Ishikawa (cell line): ENCODE results near the gene CFAP119.

Experiments
- CEBPB ChIP-seq: IDR thresholded peaks from 2 replicates; pipeline ENCODE4 v1.6.1; 2012
- CREB1 ChIP-seq: IDR thresholded peaks from 2 replicates; pipeline ENCODE4 v1.6.1; 2012; ENCODE audit warnings: low read depth
- EGR1 ChIP-seq: IDR thresholded peaks from 2 replicates; pipeline ENCODE4 v1.6.1; 2012
- EP300 ChIP-seq: IDR thresholded peaks from 2 replicates; pipeline ENCODE4 v1.6.1; 2012; ENCODE audit warnings: borderline replicate concordance
- FOXM1 ChIP-seq: IDR thresholded peaks from 2 replicates; pipeline ENCODE4 v1.6.1; 2012; ENCODE audit warnings: low read depth, borderline replicate concordance
- NFIC ChIP-seq: IDR thresholded peaks from 2 replicates; pipeline ENCODE4 v1.6.1; 2012
- RAD21 ChIP-seq: IDR thresholded peaks from 2 replicates; pipeline ENCODE4 v1.6.1; 2012; ENCODE audit warnings: low read depth
- TAF1 ChIP-seq: IDR thresholded peaks from 2 replicates; pipeline ENCODE4 v1.6.1; 2012; ENCODE audit warnings: low read depth, mild to moderate bottlenecking
- TCF12 ChIP-seq: IDR thresholded peaks from 2 replicates; pipeline ENCODE4 v1.6.1; 2012; ENCODE audit warnings: low read depth
- TEAD4 ChIP-seq: IDR thresholded peaks from 2 replicates; pipeline ENCODE4 v1.6.1; 2012
- YY1 ChIP-seq: IDR thresholded peaks from 2 replicates; pipeline ENCODE4 v1.6.1; 2012; ENCODE audit warnings: low read depth
- ZBTB7A ChIP-seq: IDR thresholded peaks from 2 replicates; pipeline ENCODE4 v1.6.1; 2012; ENCODE audit warnings: low read depth
- TF ChIP-seq, protein P1 (sequence below): IDR thresholded peaks from 2 replicates; pipeline ENCODE4 v1.6.1; 2012; ENCODE audit warnings: low read depth, mild to moderate bottlenecking
- TF ChIP-seq, protein P2 (sequence below): IDR thresholded peaks from 2 replicates; pipeline ENCODE4 v1.6.1; 2012
- TF ChIP-seq, protein P3 (sequence below): IDR thresholded peaks from 2 replicates; pipeline ENCODE4 v1.6.1; 2012

CFAP119 gene

DNA sequence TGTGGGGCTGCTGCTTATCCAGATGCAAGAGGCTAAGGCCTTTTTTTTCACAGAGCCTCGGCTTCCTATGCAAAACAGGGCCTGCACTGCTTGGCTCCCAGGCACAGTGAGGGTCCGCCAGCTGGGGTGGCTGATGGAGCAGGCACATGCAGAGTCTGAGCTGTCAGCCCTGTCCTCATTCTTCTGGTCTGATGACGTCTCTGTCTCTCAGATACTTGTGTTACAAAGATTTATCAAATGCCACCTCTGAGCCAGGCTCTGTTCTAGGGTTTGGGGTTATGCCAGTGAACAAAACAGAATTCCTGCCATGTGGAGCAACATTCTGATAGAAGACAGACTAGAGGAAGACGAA lies 5.0 kb upstream of the CFAP119 start:
- TF ChIP-seq RAD21, result no peak
- TF ChIP-seq, protein P1, sequence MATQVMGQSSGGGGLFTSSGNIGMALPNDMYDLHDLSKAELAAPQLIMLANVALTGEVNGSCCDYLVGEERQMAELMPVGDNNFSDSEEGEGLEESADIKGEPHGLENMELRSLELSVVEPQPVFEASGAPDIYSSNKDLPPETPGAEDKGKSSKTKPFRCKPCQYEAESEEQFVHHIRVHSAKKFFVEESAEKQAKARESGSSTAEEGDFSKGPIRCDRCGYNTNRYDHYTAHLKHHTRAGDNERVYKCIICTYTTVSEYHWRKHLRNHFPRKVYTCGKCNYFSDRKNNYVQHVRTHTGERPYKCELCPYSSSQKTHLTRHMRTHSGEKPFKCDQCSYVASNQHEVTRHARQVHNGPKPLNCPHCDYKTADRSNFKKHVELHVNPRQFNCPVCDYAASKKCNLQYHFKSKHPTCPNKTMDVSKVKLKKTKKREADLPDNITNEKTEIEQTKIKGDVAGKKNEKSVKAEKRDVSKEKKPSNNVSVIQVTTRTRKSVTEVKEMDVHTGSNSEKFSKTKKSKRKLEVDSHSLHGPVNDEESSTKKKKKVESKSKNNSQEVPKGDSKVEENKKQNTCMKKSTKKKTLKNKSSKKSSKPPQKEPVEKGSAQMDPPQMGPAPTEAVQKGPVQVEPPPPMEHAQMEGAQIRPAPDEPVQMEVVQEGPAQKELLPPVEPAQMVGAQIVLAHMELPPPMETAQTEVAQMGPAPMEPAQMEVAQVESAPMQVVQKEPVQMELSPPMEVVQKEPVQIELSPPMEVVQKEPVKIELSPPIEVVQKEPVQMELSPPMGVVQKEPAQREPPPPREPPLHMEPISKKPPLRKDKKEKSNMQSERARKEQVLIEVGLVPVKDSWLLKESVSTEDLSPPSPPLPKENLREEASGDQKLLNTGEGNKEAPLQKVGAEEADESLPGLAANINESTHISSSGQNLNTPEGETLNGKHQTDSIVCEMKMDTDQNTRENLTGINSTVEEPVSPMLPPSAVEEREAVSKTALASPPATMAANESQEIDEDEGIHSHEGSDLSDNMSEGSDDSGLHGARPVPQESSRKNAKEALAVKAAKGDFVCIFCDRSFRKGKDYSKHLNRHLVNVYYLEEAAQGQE, result no peak
- no peak for TF ChIP-seq FOXM1
- TF ChIP-seq EP300, result no peak
- no peak for TF ChIP-seq CEBPB
- TF ChIP-seq, protein P2, sequence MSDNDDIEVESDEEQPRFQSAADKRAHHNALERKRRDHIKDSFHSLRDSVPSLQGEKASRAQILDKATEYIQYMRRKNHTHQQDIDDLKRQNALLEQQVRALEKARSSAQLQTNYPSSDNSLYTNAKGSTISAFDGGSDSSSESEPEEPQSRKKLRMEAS, result no peak
- TF ChIP-seq TEAD4, result no peak
- no peak for TF ChIP-seq NFIC
- no peak for TF ChIP-seq ZBTB7A
- TF ChIP-seq YY1, result no peak
- TF ChIP-seq TCF12, result no peak
- no peak for TF ChIP-seq CREB1
- no peak for TF ChIP-seq EGR1
- TF ChIP-seq TAF1, result no peak

DNA sequence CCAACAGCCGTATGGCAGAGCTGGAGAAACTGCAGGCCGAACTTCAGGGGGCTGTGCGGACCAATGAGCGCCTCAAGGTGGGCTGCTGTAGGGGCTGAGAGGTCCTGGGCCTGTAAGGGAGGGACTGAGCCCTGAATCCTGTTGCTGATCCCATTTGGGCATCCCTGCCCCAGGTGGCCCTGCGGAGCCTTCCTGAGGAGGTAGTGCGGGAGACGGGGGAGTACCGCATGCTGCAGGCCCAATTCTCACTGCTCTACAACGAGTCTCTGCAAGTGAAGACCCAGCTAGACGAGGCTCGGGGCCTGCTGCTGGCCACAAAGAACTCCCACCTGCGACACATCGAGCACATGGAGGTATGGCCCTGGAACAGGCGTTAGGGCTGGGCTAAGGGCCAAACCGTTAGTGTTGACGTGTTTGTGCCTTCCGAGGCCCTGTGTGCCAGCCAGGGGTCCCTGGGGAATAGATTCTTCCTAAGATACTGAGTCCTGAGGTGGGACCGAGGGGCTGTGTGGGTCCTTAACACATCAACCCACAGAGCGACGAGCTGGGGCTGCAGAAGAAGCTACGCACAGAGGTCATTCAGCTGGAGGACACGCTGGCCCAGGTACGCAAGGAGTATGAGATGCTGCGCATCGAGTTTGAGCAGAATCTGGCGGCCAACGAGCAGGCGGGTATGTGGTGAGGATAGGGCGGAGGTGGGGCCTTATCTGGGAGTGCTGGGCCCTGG lies 4.5 kb upstream of the CFAP119 start:
- TF ChIP-seq, protein P3, sequence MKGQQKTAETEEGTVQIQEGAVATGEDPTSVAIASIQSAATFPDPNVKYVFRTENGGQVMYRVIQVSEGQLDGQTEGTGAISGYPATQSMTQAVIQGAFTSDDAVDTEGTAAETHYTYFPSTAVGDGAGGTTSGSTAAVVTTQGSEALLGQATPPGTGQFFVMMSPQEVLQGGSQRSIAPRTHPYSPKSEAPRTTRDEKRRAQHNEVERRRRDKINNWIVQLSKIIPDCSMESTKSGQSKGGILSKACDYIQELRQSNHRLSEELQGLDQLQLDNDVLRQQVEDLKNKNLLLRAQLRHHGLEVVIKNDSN, result no peak
- TF ChIP-seq TCF12, result no peak
- TF ChIP-seq, protein P1, result no peak
- TF ChIP-seq FOXM1, result no peak
- TF ChIP-seq NFIC, result no peak
- no peak for TF ChIP-seq CREB1
- TF ChIP-seq TAF1, result no peak
- no peak for TF ChIP-seq CEBPB

DNA sequence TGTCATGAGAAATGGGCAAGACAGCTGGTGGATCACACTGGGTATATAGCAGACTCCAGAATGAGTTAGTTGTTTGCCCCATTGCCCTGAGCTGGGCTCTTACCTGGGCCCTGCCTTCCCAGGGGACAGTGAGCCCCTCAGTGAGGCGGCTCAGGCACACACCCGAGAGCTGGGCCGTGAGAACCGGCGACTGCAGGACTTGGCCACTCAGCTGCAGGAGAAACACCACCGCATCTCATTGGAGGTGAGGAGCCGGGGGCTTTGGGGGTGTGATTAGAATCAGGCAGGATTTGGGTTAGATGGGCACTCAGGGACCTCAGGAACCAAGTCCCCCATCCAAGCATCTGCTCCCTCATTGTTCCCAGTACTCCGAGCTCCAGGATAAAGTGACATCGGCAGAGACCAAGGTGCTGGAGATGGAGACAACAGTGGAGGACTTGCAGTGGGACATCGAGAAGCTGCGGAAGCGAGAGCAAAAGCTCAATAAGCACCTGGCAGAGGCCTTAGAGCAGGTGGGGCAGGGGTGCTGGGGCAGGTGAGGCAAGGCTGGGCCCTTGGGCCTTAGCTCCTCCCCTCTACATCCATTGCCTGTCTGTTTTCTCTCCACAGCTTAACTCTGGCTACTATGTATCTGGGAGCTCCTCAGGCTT lies 3.1 kb upstream of the CFAP119 start:
- TF ChIP-seq EGR1, result no peak
- no peak for TF ChIP-seq TCF12
- no peak for TF ChIP-seq TAF1
- TF ChIP-seq FOXM1, result no peak
- TF ChIP-seq NFIC, result no peak
- no peak for TF ChIP-seq TEAD4
- no peak for TF ChIP-seq EP300
- TF ChIP-seq CREB1, result no peak
- TF ChIP-seq, protein P1, result no peak
- no peak for TF ChIP-seq RAD21
- TF ChIP-seq YY1, result no peak
- TF ChIP-seq, protein P2, result no peak
- TF ChIP-seq ZBTB7A, result no peak
- no peak for TF ChIP-seq CEBPB
- TF ChIP-seq, protein P3, result no peak

DNA sequence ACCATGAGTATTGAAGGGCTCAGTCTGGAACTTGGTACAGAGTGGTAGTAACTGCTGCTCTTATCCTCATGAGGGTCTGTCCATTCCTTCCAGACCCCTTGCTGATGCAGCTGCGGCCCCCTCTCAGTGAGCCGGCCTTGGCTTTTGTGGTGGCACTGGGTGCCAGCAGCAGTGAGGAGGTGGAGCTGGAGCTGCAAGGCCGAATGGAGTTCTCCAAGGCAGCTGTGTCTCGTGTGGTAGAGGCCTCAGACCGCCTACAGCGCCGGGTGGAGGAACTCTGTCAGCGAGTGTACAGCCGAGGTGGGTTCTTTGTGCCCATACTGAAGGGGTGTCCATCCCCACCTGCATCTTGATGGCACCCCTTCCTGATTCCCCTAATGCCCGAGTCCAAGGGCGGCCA lies 2.2 kb upstream of the CFAP119 start:
- TF ChIP-seq, protein P1, result no peak
- no peak for TF ChIP-seq EGR1
- TF ChIP-seq, protein P3, result no peak
- TF ChIP-seq ZBTB7A, result no peak
- no peak for TF ChIP-seq RAD21
- TF ChIP-seq CEBPB, result no peak
- no peak for TF ChIP-seq TAF1
- TF ChIP-seq, protein P2, result no peak
- TF ChIP-seq CREB1, result no peak
- TF ChIP-seq TEAD4, result no peak
- no peak for TF ChIP-seq YY1
- no peak for TF ChIP-seq EP300
- TF ChIP-seq NFIC, result no peak
- no peak for TF ChIP-seq FOXM1
- TF ChIP-seq TCF12, result no peak
